Measurements from ENCODE around the gene TUBD1. TPM values are rescaled to one million over a fixed set of nuclear protein-coding genes. Genes with fewer than 3 reads are reported as not detected.

The TUBD1 gene
- total and polyA plus RNA-seq, 2 of the 13 experiments (the other 11 are each of a cell fraction or from before 2014, with no cell fraction given), result 18.2 to 25.9 TPM

- TF ChIP-seq ZBTB40 (IDR thresholded peaks at IDR 0.05) (no peak), ZBTB40 (CRISPR knock-in tag; IDR thresholded peaks at IDR 0.05) (no peak), REST (IDR thresholded peaks at IDR 0.05; ENCODE audit: borderline replicate concordance in 1 of 2, low read depth in 1 of 2, low read length in 2 of 2) (no peak), ZMYM2 (CRISPR knock-in tag; IDR thresholded peaks at IDR 0.05) (0 out of 2 replicates have a peak, but pooled peaks have one; percentile 44), KLF16 (CRISPR knock-in tag; IDR thresholded peaks at IDR 0.05) (no peak), ZFP37 (CRISPR knock-in tag; IDR thresholded peaks at IDR 0.05; ENCODE audit: borderline replicate concordance) (no peak), MXD3 (CRISPR knock-in tag; IDR thresholded peaks at IDR 0.05) (no peak), ZNF160 (CRISPR knock-in tag; IDR thresholded peaks at IDR 0.05) (no peak), DPF2 (CRISPR knock-in tag; IDR thresholded peaks at IDR 0.05; ENCODE audit: borderline replicate concordance, low read depth) (peak; percentile 23; the same call in 1 of the 2 replicates)
- TF ChIP-seq, protein P1, sequence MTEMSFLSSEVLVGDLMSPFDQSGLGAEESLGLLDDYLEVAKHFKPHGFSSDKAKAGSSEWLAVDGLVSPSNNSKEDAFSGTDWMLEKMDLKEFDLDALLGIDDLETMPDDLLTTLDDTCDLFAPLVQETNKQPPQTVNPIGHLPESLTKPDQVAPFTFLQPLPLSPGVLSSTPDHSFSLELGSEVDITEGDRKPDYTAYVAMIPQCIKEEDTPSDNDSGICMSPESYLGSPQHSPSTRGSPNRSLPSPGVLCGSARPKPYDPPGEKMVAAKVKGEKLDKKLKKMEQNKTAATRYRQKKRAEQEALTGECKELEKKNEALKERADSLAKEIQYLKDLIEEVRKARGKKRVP (CRISPR knock-in tag; IDR thresholded peaks at IDR 0.05), result no peak
These were observed 59.8 kb downstream of the TUBD1 start (continued) for GRCh38 chr17:59832883-59833379.
